Cardiac muscle cell (in vitro differentiated cells and primary cell): ENCODE measurements around the gene BNC2. TPM values are rescaled to one million over a fixed set of nuclear protein-coding genes. Genes with fewer than 3 reads are reported as not detected.

Experiments used
- DNase-seq, 2 donors: peaks; one replicate each; pipeline versions ENCODE4 v3.0.0 to v3.0.0-alpha.2; 2010 to 2017; ENCODE audit warnings: low read depth in 1 of 2, low spot score in 1 of 2
- H3K27ac ChIP-seq: fragments of 200-600 bp; sonication (generic); 2 replicates; pipeline ENCODE4 v1.5.1; 2016
- H3K27me3 ChIP-seq: fragments of 200-600 bp; sonication (generic); 2 replicates; pipeline ENCODE4 v1.6.0; 2016; ENCODE audit warnings: control low read depth
- H3K36me3 ChIP-seq: fragments of 200-600 bp; sonication (generic); 2 replicates; pipeline ENCODE4 v1.5.1; 2016; ENCODE audit warnings: control low read depth
- H3K4me1 ChIP-seq: fragments of 200-600 bp; sonication (generic); 2 replicates; pipeline ENCODE4 v1.8.1; 2017; ENCODE audit warnings: low read depth, mild to moderate bottlenecking, mixed run types
- H3K4me3 ChIP-seq: fragments of 200-600 bp; sonication (generic); 2 replicates; pipeline ENCODE4 v1.5.1; 2016; ENCODE audit warnings: mild to moderate bottlenecking
- H3K9me3 ChIP-seq: fragments of 200-600 bp; sonication (generic); 2 replicates; pipeline ENCODE4 v1.5.1; 2017; ENCODE audit warnings: low read depth, mild to moderate bottlenecking, control low read depth
- CTCF ChIP-seq: IDR thresholded peaks from 2 replicates; pipeline ENCODE4 v1.5.1; 2012; ENCODE audit warnings: low read depth, mild to moderate bottlenecking, low read length
- polyA plus RNA-seq: library from polyadenylated mRNA; unstranded; fragments of >200 nt; fragmentation: Nextera tagmentation; extraction: Ambion mirVana; gene quantifications from 2 replicates; pipeline ENCODE4 v1.2.1, GENCODE V29; 2016
- total RNA-seq: library from RNA; depleted of rRNA; stranded (reverse); fragments of >200 nt; gene quantifications from 2 replicates; pipeline ENCODE4 v1.2.3, GENCODE V29; 2016

BNC2 gene
- total and polyA plus RNA-seq, 2 experiments from 2014 or later: 0.54 to 0.55 TPM

GRCh38 chr9:16712787-16713186 lies 157.7 kb downstream of the BNC2 start:
- no peak overlapping the region for H3K27ac ChIP-seq
- no peaks in the 10 kb centered on the region for H3K36me3 ChIP-seq
- no peak for DNase-seq
- TF ChIP-seq CTCF: no peak
- no peak overlapping the region for H3K4me3 ChIP-seq
- no peaks in the 10 kb centered on the region for H3K9me3 ChIP-seq
- H3K27me3 ChIP-seq: peaks cover 100% of the 10 kb centered on the region
- H3K4me1 ChIP-seq: no peaks in the 10 kb centered on the region

- TF ChIP-seq CTCF: no peak
- H3K4me1 ChIP-seq: no peaks in the 10 kb centered on the region
- H3K27me3 ChIP-seq: peaks cover 89% of the 10 kb centered on the region
- no peaks in the 10 kb centered on the region for H3K9me3 ChIP-seq
- no peaks in the 10 kb centered on the region for H3K36me3 ChIP-seq
- DNase-seq: no peak
- no peak overlapping the region for H3K27ac ChIP-seq
- no peak overlapping the region for H3K4me3 ChIP-seq
Observed at GRCh38 chr9:16710888-16711287, 159.6 kb downstream of the BNC2 start.

GRCh38 chr9:16709924-16710323 lies 160.5 kb downstream of the BNC2 start:
- no peak overlapping the region for H3K4me3 ChIP-seq
- no peak overlapping the region for H3K27ac ChIP-seq
- H3K36me3 ChIP-seq: no peaks in the 10 kb centered on the region
- H3K4me1 ChIP-seq: peaks cover 9% of the 10 kb centered on the region
- peaks cover 79% of the 10 kb centered on the region for H3K27me3 ChIP-seq
- TF ChIP-seq CTCF: no peak
- H3K9me3 ChIP-seq: no peaks in the 10 kb centered on the region
- no peak for DNase-seq

- no peaks in the 10 kb centered on the region for H3K36me3 ChIP-seq
- H3K4me1 ChIP-seq: peaks cover 14% of the 10 kb centered on the region
- H3K27me3 ChIP-seq: peaks cover 74% of the 10 kb centered on the region
- no peak for TF ChIP-seq CTCF
- H3K9me3 ChIP-seq: no peaks in the 10 kb centered on the region
- no peak overlapping the region for H3K4me3 ChIP-seq
- DNase-seq: peak in 1 of 2 donors; percentile 40
- no peak overlapping the region for H3K27ac ChIP-seq
Observed at GRCh38 chr9:16708656-16709435, 161.6 kb downstream of the BNC2 start.

GRCh38 chr9:16705111-16705604 lies 165.3 kb downstream of the BNC2 start:
- Histone ChIP-seq H3K36me3 (no peaks in the 10 kb centered on the region), H3K27ac (no peak overlapping the region), H3K9me3 (no peaks in the 10 kb centered on the region), H3K4me1 (peaks cover 14% of the 10 kb centered on the region), H3K27me3 (peaks cover 59% of the 10 kb centered on the region), H3K4me3 (no peak overlapping the region)
- no peak for TF ChIP-seq CTCF
- DNase-seq: peak; percentile 93 to 97
